ENCODE data around the gene IPO5. TPM values are rescaled to one million over a fixed set of nuclear protein-coding genes. Genes with fewer than 3 reads are reported as not detected.
"Not testable (repeated sequence)": the region's sequence is repeated elsewhere in the genome, so short reads cannot be mapped to it uniquely, and the experiment has no call there.

Gene IPO5
- total and polyA plus RNA-seq, 2 donors, result 35.0 to 62.6 TPM

- H3K27me3 ChIP-seq (ENCODE audit: control insufficient read depth in 2 of 2, insufficient read depth in 1 of 2, low read length in 1 of 2), result no peaks in the 10 kb centered on the region
- H3K36me3 ChIP-seq (ENCODE audit: control insufficient read depth in 2 of 2, insufficient read depth in 2 of 2, low read length in 1 of 2), result no peaks in the 10 kb centered on the region
- no peaks in the 10 kb centered on the region for H3K4me1 ChIP-seq (ENCODE audit: control insufficient read depth in 2 of 2, insufficient read depth in 2 of 2, low read length in 2 of 2)
- DNase-seq (ENCODE audit: low read depth in 6 of 9, low spot score in 9 of 9), result no peak
- H3K4me3 ChIP-seq (ENCODE audit: low read length in 2 of 2), result no peak overlapping the region
- H3K9me3 ChIP-seq (ENCODE audit: control insufficient read depth in 2 of 2, insufficient read depth in 1 of 2, low read length in 1 of 2), result no peaks in the 10 kb centered on the region
- H3K27ac ChIP-seq (ENCODE audit: low read depth in 1 of 2, low read length in 1 of 2), result no peak overlapping the region
Observed at GRCh38 chr13:97945342-97945741, 8.1 kb upstream of the IPO5 start.

- Histone ChIP-seq H3K4me1 (ENCODE audit: control insufficient read depth in 2 of 2, insufficient read depth in 2 of 2, low read length in 2 of 2) (no peaks in the 10 kb centered on the region), H3K4me3 (ENCODE audit: low read length in 2 of 2) (no peak overlapping the region), H3K36me3 (ENCODE audit: control insufficient read depth in 2 of 2, insufficient read depth in 2 of 2, low read length in 1 of 2) (no peaks in the 10 kb centered on the region), H3K9me3 (ENCODE audit: control insufficient read depth in 2 of 2, insufficient read depth in 1 of 2, low read length in 1 of 2) (no peaks in the 10 kb centered on the region), H3K27ac (ENCODE audit: low read depth in 1 of 2, low read length in 1 of 2) (no peak overlapping the region), H3K27me3 (ENCODE audit: control insufficient read depth in 2 of 2, insufficient read depth in 1 of 2, low read length in 1 of 2) (no peaks in the 10 kb centered on the region)
- 92% methylated on average over 5 of the region's 5 CpGs for whole genome bisulfite sequencing
- DNase-seq (ENCODE audit: low read depth in 6 of 9, low spot score in 9 of 9), result no peak
Observed at GRCh38 chr13:97945792-97946419, 7.6 kb upstream of the IPO5 start.

GRCh38 chr13:97946951-97947588 is 6.4 kb upstream of the IPO5 start:
- no peaks in the 10 kb centered on the region for H3K9me3 ChIP-seq (ENCODE audit: control insufficient read depth in 2 of 2, insufficient read depth in 1 of 2, low read length in 1 of 2)
- no peak overlapping the region for H3K4me3 ChIP-seq (ENCODE audit: low read length in 2 of 2)
- no peaks in the 10 kb centered on the region for H3K36me3 ChIP-seq (ENCODE audit: control insufficient read depth in 2 of 2, insufficient read depth in 2 of 2, low read length in 1 of 2)
- 89% methylated on average over 3 of the region's 3 CpGs for WGBS
- DNase-seq (ENCODE audit: low read depth in 6 of 9, low spot score in 9 of 9), result no peak
- no peaks in the 10 kb centered on the region for H3K27me3 ChIP-seq (ENCODE audit: control insufficient read depth in 2 of 2, insufficient read depth in 1 of 2, low read length in 1 of 2)
- no peaks in the 10 kb centered on the region for H3K4me1 ChIP-seq (ENCODE audit: control insufficient read depth in 2 of 2, insufficient read depth in 2 of 2, low read length in 2 of 2)
- H3K27ac ChIP-seq (ENCODE audit: low read depth in 1 of 2, low read length in 1 of 2), result no peak overlapping the region

GRCh38 chr13:97948041-97948440 is 5.4 kb upstream of the IPO5 start:
- WGBS, result 96% methylated on average over 3 of the region's 3 CpGs
- no peaks in the 10 kb centered on the region for H3K9me3 ChIP-seq (ENCODE audit: control insufficient read depth in 2 of 2, insufficient read depth in 1 of 2, low read length in 1 of 2)
- H3K36me3 ChIP-seq (ENCODE audit: control insufficient read depth in 2 of 2, insufficient read depth in 2 of 2, low read length in 1 of 2), result no peaks in the 10 kb centered on the region
- no peaks in the 10 kb centered on the region for H3K4me1 ChIP-seq (ENCODE audit: control insufficient read depth in 2 of 2, insufficient read depth in 2 of 2, low read length in 2 of 2)
- H3K27me3 ChIP-seq (ENCODE audit: control insufficient read depth in 2 of 2, insufficient read depth in 1 of 2, low read length in 1 of 2), result no peaks in the 10 kb centered on the region
- DNase-seq (ENCODE audit: low read depth in 6 of 9, low spot score in 9 of 9), result no peak
- H3K27ac ChIP-seq (ENCODE audit: low read depth in 1 of 2, low read length in 1 of 2), result no peak overlapping the region
- no peak overlapping the region for H3K4me3 ChIP-seq (ENCODE audit: low read length in 2 of 2)

- H3K27ac ChIP-seq (ENCODE audit: low read depth in 1 of 2, low read length in 1 of 2); H3K36me3 ChIP-seq (ENCODE audit: control insufficient read depth in 2 of 2, insufficient read depth in 2 of 2, low read length in 1 of 2); H3K9me3 ChIP-seq (ENCODE audit: control insufficient read depth in 2 of 2, insufficient read depth in 1 of 2, low read length in 1 of 2); H3K27me3 ChIP-seq (ENCODE audit: control insufficient read depth in 2 of 2, insufficient read depth in 1 of 2, low read length in 1 of 2); H3K4me1 ChIP-seq (ENCODE audit: control insufficient read depth in 2 of 2, insufficient read depth in 2 of 2, low read length in 2 of 2); DNase-seq (ENCODE audit: low read depth in 6 of 9, low spot score in 9 of 9); H3K4me3 ChIP-seq (ENCODE audit: low read length in 2 of 2): not testable (repeated sequence)
- 98% methylated on average over 5 of the region's 5 CpGs for WGBS
Observed at GRCh38 chr13:97949316-97949715, 4.2 kb upstream of the IPO5 start.

GRCh38 chr13:97951376-97951775 is 2.1 kb upstream of the IPO5 start:
- H3K27me3 ChIP-seq (ENCODE audit: control insufficient read depth in 2 of 2, insufficient read depth in 1 of 2, low read length in 1 of 2), result no peaks in the 10 kb centered on the region
- no peaks in the 10 kb centered on the region for H3K9me3 ChIP-seq (ENCODE audit: control insufficient read depth in 2 of 2, insufficient read depth in 1 of 2, low read length in 1 of 2)
- WGBS, result 91% methylated on average over 4 of the region's 4 CpGs
- DNase-seq (ENCODE audit: low read depth in 6 of 9, low spot score in 9 of 9), result no peak
- no peak overlapping the region for H3K27ac ChIP-seq (ENCODE audit: low read depth in 1 of 2, low read length in 1 of 2)
- H3K4me3 ChIP-seq (ENCODE audit: low read length in 2 of 2), result no peak overlapping the region
- no peaks in the 10 kb centered on the region for H3K36me3 ChIP-seq (ENCODE audit: control insufficient read depth in 2 of 2, insufficient read depth in 2 of 2, low read length in 1 of 2)
- no peaks in the 10 kb centered on the region for H3K4me1 ChIP-seq (ENCODE audit: control insufficient read depth in 2 of 2, insufficient read depth in 2 of 2, low read length in 2 of 2)

GRCh38 chr13:97952831-97953230 is 644 bp upstream of the IPO5 start:
- H3K4me3 ChIP-seq (ENCODE audit: low read length in 2 of 2); H3K4me1 ChIP-seq (ENCODE audit: control insufficient read depth in 2 of 2, insufficient read depth in 2 of 2, low read length in 2 of 2); DNase-seq (ENCODE audit: low read depth in 6 of 9, low spot score in 9 of 9); H3K36me3 ChIP-seq (ENCODE audit: control insufficient read depth in 2 of 2, insufficient read depth in 2 of 2, low read length in 1 of 2); H3K9me3 ChIP-seq (ENCODE audit: control insufficient read depth in 2 of 2, insufficient read depth in 1 of 2, low read length in 1 of 2); H3K27ac ChIP-seq (ENCODE audit: low read depth in 1 of 2, low read length in 1 of 2); H3K27me3 ChIP-seq (ENCODE audit: control insufficient read depth in 2 of 2, insufficient read depth in 1 of 2, low read length in 1 of 2): not testable (repeated sequence)
- 84% methylated on average over 4 of the region's 4 CpGs for WGBS

- Histone ChIP-seq H3K27me3 (ENCODE audit: control insufficient read depth in 2 of 2, insufficient read depth in 1 of 2, low read length in 1 of 2) (no peaks in the 10 kb centered on the region), H3K4me3 (ENCODE audit: low read length in 2 of 2) (no peak overlapping the region), H3K36me3 (ENCODE audit: control insufficient read depth in 2 of 2, insufficient read depth in 2 of 2, low read length in 1 of 2) (no peaks in the 10 kb centered on the region), H3K4me1 (ENCODE audit: control insufficient read depth in 2 of 2, insufficient read depth in 2 of 2, low read length in 2 of 2) (no peaks in the 10 kb centered on the region), H3K27ac (ENCODE audit: low read depth in 1 of 2, low read length in 1 of 2) (no peak overlapping the region), H3K9me3 (ENCODE audit: control insufficient read depth in 2 of 2, insufficient read depth in 1 of 2, low read length in 1 of 2) (no peaks in the 10 kb centered on the region)
- 95% methylated on average over 6 of the region's 6 CpGs for WGBS
- DNase-seq (ENCODE audit: low read depth in 6 of 9, low spot score in 9 of 9), result no peak
Observed at GRCh38 chr13:97961340-97961739, 7.9 kb downstream of the IPO5 start.

- Histone ChIP-seq H3K27me3 (ENCODE audit: control insufficient read depth in 2 of 2, insufficient read depth in 1 of 2, low read length in 1 of 2) (no peaks in the 10 kb centered on the region), H3K4me3 (ENCODE audit: low read length in 2 of 2) (no peak overlapping the region), H3K27ac (ENCODE audit: low read depth in 1 of 2, low read length in 1 of 2) (no peak overlapping the region), H3K9me3 (ENCODE audit: control insufficient read depth in 2 of 2, insufficient read depth in 1 of 2, low read length in 1 of 2) (no peaks in the 10 kb centered on the region), H3K4me1 (ENCODE audit: control insufficient read depth in 2 of 2, insufficient read depth in 2 of 2, low read length in 2 of 2) (no peaks in the 10 kb centered on the region), H3K36me3 (ENCODE audit: control insufficient read depth in 2 of 2, insufficient read depth in 2 of 2, low read length in 1 of 2) (no peaks in the 10 kb centered on the region)
- WGBS, result 94% methylated on average over 2 of the region's 2 CpGs
- DNase-seq (ENCODE audit: low read depth in 6 of 9, low spot score in 9 of 9), result no peak
Observed at GRCh38 chr13:97962887-97963286, 9.4 kb downstream of the IPO5 start.
